Measurements from ENCODE around the gene SERPINA5.

Gene SERPINA5

GRCh38 chr14:94548999-94549985, 31.9 kb upstream of the SERPINA5 start:
- DNase-seq (ENCODE audit: low spot score), result peak; percentile 55

- DNase-seq (ENCODE audit: low spot score), result no peak
Observed at GRCh38 chr14:94550041-94550440, 31.2 kb upstream of the SERPINA5 start.

DNA sequence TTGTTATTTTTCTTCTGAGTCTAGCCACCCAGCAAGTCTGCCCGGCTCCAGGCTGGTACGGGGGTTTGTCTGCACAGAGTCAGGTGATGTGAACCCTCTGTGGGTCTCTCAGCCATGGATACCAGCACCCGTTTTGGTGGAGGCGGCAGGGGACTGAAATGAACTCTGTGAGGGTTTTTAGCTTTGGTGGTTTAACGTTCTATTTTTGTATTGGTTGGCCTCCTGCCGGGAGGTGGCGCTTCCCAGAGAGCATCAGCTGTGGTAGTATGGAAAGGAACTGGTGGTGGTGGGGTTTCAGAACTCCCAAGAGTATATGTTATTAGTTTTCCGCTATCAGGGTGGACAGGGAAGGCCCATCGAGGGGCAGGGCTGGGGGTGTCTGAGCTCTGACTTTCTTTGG, 25.2 kb upstream of the SERPINA5 start:
- no peak for DNase-seq (ENCODE audit: low spot score)

- no peak for DNase-seq (ENCODE audit: low spot score)
Observed at GRCh38 chr14:94557327-94557726, 23.9 kb upstream of the SERPINA5 start.

DNA sequence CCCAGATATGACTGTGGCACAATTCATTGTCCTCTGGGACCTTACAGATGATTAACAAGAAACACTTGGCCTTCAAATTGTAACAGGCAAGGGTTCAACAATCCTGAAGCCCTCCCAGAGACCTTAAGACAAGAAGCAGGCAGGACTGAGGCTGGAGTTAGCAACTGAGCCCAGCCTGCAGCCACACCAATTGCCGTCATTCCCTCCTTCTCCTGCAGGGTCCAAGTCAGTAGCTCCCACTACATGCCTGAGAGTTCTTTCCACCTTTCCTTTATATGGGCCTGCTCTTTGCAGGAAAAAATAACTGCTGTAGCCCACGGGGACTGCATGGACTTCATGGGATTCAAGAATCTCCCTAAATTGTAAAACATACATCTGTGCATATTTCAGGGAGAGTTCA, 22.4 kb upstream of the SERPINA5 start:
- DNase-seq (ENCODE audit: low spot score), result no peak

- DNase-seq (ENCODE audit: low spot score), result no peak
Observed at GRCh38 chr14:94559638-94560290, 21.5 kb upstream of the SERPINA5 start.

GRCh38 chr14:94560291-94560665, 20.9 kb upstream of the SERPINA5 start:
- no peak for DNase-seq (ENCODE audit: low spot score)

DNA sequence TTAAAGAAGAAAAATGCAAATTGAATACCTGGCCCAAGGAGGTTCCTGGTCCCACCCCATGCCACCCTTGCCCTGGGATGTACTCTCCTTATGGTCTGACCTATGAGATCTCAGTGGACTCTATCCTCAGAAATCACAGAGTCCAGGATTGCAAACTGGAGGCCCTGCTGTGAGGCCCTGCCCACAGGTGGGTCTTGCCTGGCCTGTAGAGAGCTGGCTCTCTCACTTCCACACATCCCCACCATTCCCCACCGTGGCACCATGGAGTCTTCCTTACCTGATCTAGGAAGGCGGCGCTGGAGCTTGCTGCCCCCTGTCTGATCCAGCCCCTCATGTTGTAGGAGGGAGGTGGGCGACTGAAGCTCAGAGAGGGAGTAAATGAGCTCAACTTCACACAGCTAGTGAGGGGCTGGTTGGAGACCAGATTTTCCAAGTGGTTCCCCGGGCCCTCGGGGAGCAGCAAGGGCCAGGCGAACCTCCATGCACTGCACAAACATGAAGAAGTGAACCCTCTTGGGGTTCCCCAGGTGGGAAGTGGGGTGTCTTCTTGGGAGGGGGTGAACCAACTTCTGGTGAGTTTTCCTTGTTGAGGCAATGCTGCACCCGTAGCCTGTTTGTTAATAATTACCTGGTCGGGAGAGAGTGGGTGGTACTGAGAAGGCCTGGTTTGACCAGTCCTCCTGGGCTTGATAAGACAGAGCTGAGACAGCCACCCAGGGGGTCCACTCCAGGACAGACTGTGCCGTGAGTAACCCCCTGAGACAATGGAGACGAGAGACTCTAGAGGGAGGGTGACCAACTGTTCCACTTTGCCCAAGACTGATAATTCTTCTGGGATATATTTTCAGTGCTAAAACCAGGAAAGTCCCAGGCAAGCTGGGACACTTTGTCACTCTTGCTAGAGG, 20.2 kb upstream of the SERPINA5 start, which contains the start of gene SERPINA4:
Gene SERPINA4 (plus strand): TSS at position 692 of the 905 bp plus-strand sequence. CDS start 2,041 bp downstream, outside the sequence.
- no peak for DNase-seq (ENCODE audit: low spot score)

DNA sequence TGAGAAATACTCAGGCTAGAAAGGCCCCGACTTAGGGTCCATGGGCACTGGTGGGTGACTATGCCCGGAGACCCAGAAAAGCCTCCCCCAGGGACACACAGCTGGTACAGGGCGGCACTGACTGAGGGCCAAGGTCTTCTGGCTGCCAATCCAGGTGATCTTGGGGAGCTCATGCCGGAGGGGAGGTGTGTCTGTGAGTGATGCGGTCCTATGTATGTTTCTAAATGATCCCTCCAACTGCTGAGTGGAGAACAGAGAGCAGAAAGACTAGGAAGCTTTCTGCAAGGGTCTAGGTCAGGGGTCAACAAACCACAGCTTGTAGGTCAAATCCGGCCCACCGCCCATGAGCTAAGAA, 19.6 kb upstream of the SERPINA5 start:
- no peak for DNase-seq (ENCODE audit: low spot score)

GRCh38 chr14:94562022-94562421, 19.2 kb upstream of the SERPINA5 start:
- no peak for DNase-seq (ENCODE audit: low spot score)

DNA sequence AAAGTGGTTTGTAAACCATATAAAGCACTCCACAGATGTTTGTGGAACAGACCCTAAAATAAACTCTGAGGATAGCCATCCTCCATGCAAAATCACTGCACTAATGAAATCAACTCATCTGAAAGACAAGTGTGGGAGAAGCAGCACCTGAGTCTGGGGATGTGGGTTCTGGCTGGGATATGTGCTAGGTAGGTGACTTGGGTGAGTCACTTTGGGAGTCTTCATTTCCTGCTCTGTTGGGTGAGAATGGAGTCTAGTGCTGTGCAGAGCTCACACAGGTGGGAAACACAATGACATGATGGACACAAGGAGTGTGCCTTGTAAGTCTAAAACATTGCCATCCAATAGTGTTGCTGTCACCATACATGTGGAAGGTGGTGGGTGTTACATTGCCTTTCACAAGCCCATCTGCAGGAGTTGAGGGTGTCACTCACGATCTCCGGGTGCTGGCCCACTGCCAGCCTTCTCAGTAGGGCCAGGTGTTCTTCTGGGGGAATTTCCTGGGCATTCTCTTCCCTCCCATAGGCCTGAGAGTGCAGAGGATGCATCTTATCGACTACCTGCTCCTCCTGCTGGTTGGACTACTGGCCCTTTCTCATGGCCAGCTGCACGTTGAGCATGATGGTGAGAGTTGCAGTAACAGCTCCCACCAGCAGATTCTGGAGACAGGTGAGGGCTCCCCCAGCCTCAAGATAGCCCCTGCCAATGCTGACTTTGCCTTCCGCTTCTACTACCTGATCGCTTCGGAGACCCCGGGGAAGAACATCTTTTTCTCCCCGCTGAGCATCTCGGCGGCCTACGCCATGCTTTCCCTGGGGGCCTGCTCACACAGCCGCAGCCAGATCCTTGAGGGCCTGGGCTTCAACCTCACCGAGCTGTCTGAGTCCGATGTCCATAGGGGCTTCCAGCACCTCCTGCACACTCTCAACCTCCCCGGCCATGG, 18.0 kb upstream of the SERPINA5 start:
- no peak for DNase-seq (ENCODE audit: low spot score)

DNA sequence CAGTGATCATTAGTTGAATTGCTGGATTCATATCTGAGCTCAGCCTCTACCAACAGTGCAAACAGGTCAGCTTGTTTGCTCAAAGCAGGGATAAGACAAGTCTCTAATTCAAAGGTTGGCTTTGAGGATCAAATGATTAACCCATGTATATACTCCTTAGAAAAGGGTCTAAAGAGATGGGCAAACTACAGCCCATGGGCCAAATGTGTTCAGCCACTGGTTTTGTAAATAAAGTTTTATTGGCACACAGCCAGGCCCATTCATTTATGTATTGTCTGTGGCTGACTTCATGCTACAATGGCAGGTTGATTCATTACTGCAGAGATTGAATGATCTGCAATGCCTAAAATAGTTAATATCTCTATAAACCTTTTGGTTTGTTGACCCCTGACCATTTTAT, 16.8 kb upstream of the SERPINA5 start:
- DNase-seq (ENCODE audit: low spot score), result no peak

- DNase-seq (ENCODE audit: low spot score), result no peak
Observed at GRCh38 chr14:94568186-94568585, 13.0 kb upstream of the SERPINA5 start.

DNA sequence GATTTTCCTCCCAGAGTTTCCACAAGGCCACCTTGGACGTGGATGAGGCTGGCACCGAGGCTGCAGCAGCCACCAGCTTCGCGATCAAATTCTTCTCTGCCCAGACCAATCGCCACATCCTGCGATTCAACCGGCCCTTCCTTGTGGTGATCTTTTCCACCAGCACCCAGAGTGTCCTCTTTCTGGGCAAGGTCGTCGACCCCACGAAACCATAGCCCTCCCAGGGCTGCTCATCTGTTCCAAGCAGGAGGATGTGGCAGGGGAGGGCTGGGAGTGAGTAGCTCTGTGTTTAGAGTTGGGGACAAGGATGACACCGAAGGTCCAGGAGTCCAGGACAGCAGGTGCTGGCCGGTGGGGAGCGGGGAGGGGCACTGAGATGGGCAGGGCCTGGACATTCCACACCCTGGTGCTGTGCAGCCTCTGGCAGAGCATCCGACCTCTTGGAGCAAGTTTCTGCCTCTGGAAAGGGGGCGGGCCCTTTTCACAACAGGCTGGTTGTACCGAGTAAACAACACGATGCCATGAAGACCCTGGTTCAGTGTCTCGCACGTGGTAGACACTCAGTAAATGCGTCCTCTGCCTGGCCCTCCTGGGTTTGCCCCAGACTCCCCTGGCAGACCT, 11.7 kb upstream of the SERPINA5 start:
- no peak for DNase-seq (ENCODE audit: low spot score)

GRCh38 chr14:94570002-94570400, 11.2 kb upstream of the SERPINA5 start:
- DNase-seq (ENCODE audit: low spot score), result no peak

GRCh38 chr14:94570440-94570839, 10.8 kb upstream of the SERPINA5 start:
- no peak for DNase-seq (ENCODE audit: low spot score)

GRCh38 chr14:94571395-94571794, 9.8 kb upstream of the SERPINA5 start:
- no peak for DNase-seq (ENCODE audit: low spot score)

DNA sequence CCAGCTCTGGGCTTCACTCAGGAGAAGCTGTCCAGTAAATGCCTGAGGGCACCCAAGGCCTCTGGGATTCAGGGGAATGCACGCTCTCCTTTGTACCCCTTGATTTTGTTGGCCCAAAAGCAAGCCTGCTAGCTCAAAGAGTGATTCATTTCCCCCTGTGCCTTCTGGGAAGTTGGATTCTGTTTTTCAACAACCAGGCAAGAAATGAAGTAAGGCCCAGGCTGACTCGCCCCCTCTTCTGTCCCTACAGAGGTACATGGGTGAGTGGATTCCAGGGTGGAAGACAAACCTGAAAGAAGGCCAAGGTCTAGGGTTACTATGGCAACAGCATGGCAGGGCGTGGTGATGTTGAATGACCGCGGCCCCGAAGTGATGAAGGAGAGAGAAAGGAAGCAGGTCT, 9.3 kb upstream of the SERPINA5 start:
- no peak for DNase-seq (ENCODE audit: low spot score)

- DNase-seq (ENCODE audit: low spot score), result no peak
Observed at GRCh38 chr14:94572637-94573303, 8.5 kb upstream of the SERPINA5 start.
